WTC11 (cell line): ENCODE data around the gene PUS1. TPM values are rescaled to one million over a fixed set of nuclear protein-coding genes. Genes with fewer than 3 reads are reported as not detected.

ENCODE experiments used
- ATAC-seq: fragments of 200-7000 bp; cut with Tn5 transposase; 2 replicates; pipeline ENCODE4 v1.10.0; 2021; ENCODE audit warnings: mild to moderate bottlenecking, moderate library complexity
- CTCF ChIA-PET: fragments of 300-600 bp; sonication (Branson Sonifier 250); formaldehyde crosslinking; loops from one replicate; lab custom pipeline; 2021; ENCODE audit warnings: antibody characterized with exemption; lab: Charles Lee
- POLR2A ChIA-PET: fragments of 350-600 bp; sonication (Branson Sonifier 250); formaldehyde crosslinking; loops from one replicate; lab custom pipeline; 2021; ENCODE audit warnings: antibody characterized with exemption; lab: Charles Lee
- DNase-seq: peaks from one replicate; pipeline ENCODE4 v3.0.0; 2021; ENCODE audit warnings: low spot score
- H3K27ac Mint-ChIP-seq: 2 replicates; pipeline ENCODE4 v1.8.0; 2021; ENCODE audit warnings: mixed read lengths
- H3K27me3 Mint-ChIP-seq: 2 replicates; pipeline ENCODE4 v1.8.0; 2021; ENCODE audit warnings: low read depth, mild to moderate bottlenecking, moderate library complexity, mixed read lengths
- H3K36me3 Mint-ChIP-seq: 2 replicates; pipeline ENCODE4 v1.8.0; 2021; ENCODE audit warnings: mixed read lengths
- H3K4me1 Mint-ChIP-seq: 2 replicates; pipeline ENCODE4 v1.8.0; 2022; ENCODE audit warnings: mixed read lengths
- H3K4me3 Mint-ChIP-seq: 2 replicates; pipeline ENCODE4 v1.8.0; 2021; ENCODE audit warnings: mild to moderate bottlenecking, moderate library complexity, mixed read lengths
- H3K9me3 Mint-ChIP-seq: 2 replicates; pipeline ENCODE4 v1.8.0; 2021; ENCODE audit warnings: mixed read lengths
- CBFB ChIP-seq: sonication (generic); formaldehyde crosslinking; IDR thresholded peaks from 2 replicates; pipeline ENCODE4 v1.8.1; 2022; ENCODE audit warnings: mild to moderate bottlenecking, low read depth, missing genetic modification reagents
- CDX4 ChIP-seq: fragments of 250-450 bp; sonication (Bioruptor Pico); IDR thresholded peaks from 2 replicates; pipeline ENCODE4 v1.9.0; 2021; ENCODE audit warnings: moderate library complexity, mild to moderate bottlenecking, inconsistent platforms, borderline replicate concordance
- E2F4 ChIP-seq: sonication (generic); formaldehyde crosslinking; IDR thresholded peaks from 2 replicates; pipeline ENCODE4 v1.8.1; 2022; ENCODE audit warnings: low read depth, mild to moderate bottlenecking, moderate library complexity, missing genetic modification reagents, borderline replicate concordance
- FOXK1 ChIP-seq: sonication (generic); formaldehyde crosslinking; IDR thresholded peaks from 2 replicates; pipeline ENCODE4 v1.8.0; 2022; ENCODE audit warnings: mild to moderate bottlenecking, moderate library complexity, missing genetic modification reagents
- FOXP1 ChIP-seq: sonication (generic); formaldehyde crosslinking; IDR thresholded peaks from 2 replicates; pipeline ENCODE4 v1.8.0; 2022; ENCODE audit warnings: missing genetic modification reagents, mild to moderate bottlenecking, moderate library complexity, borderline replicate concordance
- GABPB1 ChIP-seq: sonication (generic); formaldehyde crosslinking; IDR thresholded peaks from 2 replicates; pipeline ENCODE4 v1.8.1; 2023; ENCODE audit warnings: mild to moderate bottlenecking, missing genetic modification reagents
- GTF2I ChIP-seq: fragments of 250-450 bp; sonication (Bioruptor Pico); conservative IDR thresholded peaks from 2 replicates; pipeline ENCODE4 v1.4.0; 2021; ENCODE audit warnings: mild to moderate bottlenecking
- IRF1 ChIP-seq: sonication (generic); formaldehyde crosslinking; IDR thresholded peaks from 2 replicates; pipeline ENCODE4 v1.8.0; 2023; ENCODE audit warnings: missing genetic modification reagents
- JUN ChIP-seq: sonication (generic); formaldehyde crosslinking; IDR thresholded peaks from 2 replicates; pipeline ENCODE4 v1.8.0; 2023; ENCODE audit warnings: mild to moderate bottlenecking, missing genetic modification reagents
- MXD4 ChIP-seq: fragments of 250-450 bp; sonication (Bioruptor Pico); IDR thresholded peaks from 2 replicates; pipeline ENCODE4 v1.8.0; 2021; ENCODE audit warnings: mild to moderate bottlenecking, moderate library complexity, borderline replicate concordance
- MYBL2 ChIP-seq: sonication (generic); formaldehyde crosslinking; IDR thresholded peaks from 2 replicates; pipeline ENCODE4 v1.8.1; 2023; ENCODE audit warnings: mild to moderate bottlenecking, moderate library complexity, missing genetic modification reagents
- NFATC4 ChIP-seq: fragments of 250-450 bp; sonication (Bioruptor Pico); IDR thresholded peaks from 2 replicates; pipeline ENCODE4 v1.9.0; 2021; ENCODE audit warnings: mild to moderate bottlenecking
- NR3C1 ChIP-seq: sonication (generic); formaldehyde crosslinking; conservative IDR thresholded peaks from 2 replicates; pipeline ENCODE4 v1.8.1; 2023; ENCODE audit warnings: low read depth, mild to moderate bottlenecking, missing genetic modification reagents
- OVOL2 ChIP-seq: fragments of 250-450 bp; sonication (Bioruptor Pico); IDR thresholded peaks from 2 replicates; pipeline ENCODE4 v1.9.0; 2021; ENCODE audit warnings: mild to moderate bottlenecking, borderline replicate concordance
- PREB ChIP-seq: sonication (generic); formaldehyde crosslinking; IDR thresholded peaks from 2 replicates; pipeline ENCODE4 v1.8.1; 2022; ENCODE audit warnings: mild to moderate bottlenecking, missing genetic modification reagents, moderate library complexity, borderline replicate concordance
- RELA ChIP-seq: sonication (generic); formaldehyde crosslinking; IDR thresholded peaks from 2 replicates; pipeline ENCODE4 v1.8.1; 2022; ENCODE audit warnings: missing genetic modification reagents, mild to moderate bottlenecking, borderline replicate concordance
- SOX15 ChIP-seq: fragments of 250-450 bp; sonication (Bioruptor Pico); IDR thresholded peaks from 2 replicates; pipeline ENCODE4 v1.9.0; 2021; ENCODE audit warnings: mild to moderate bottlenecking
- total RNA-seq: library from RNA; stranded (reverse); gene quantifications from 3 replicates; pipeline ENCODE4 v1.2.3, GENCODE V29; 2021
- TF ChIP-seq, protein P1 (sequence below): fragments of 250-450 bp; sonication (Bioruptor Pico); conservative IDR thresholded peaks from 2 replicates; pipeline ENCODE4 v1.9.0; 2021; ENCODE audit warnings: mild to moderate bottlenecking
- TF ChIP-seq, protein P2 (sequence below): sonication (generic); formaldehyde crosslinking; IDR thresholded peaks from 2 replicates; pipeline ENCODE4 v1.8.1; 2022; ENCODE audit warnings: mild to moderate bottlenecking, moderate library complexity, missing genetic modification reagents
- TF ChIP-seq, protein P3 (sequence below): sonication (generic); formaldehyde crosslinking; IDR thresholded peaks from 2 replicates; pipeline ENCODE4 v1.8.0; 2022; ENCODE audit warnings: mild to moderate bottlenecking, missing genetic modification reagents
- TF ChIP-seq, protein P4 (sequence below): fragments of 250-450 bp; sonication (Bioruptor Pico); IDR thresholded peaks from 2 replicates; pipeline ENCODE4 v1.9.0; 2021; ENCODE audit warnings: mild to moderate bottlenecking
- TF ChIP-seq, protein P5 (sequence below): sonication (generic); formaldehyde crosslinking; conservative IDR thresholded peaks from 2 replicates; pipeline ENCODE4 v1.8.1; 2022; ENCODE audit warnings: mild to moderate bottlenecking, missing genetic modification reagents
- TF ChIP-seq, protein P6 (sequence below): sonication (generic); formaldehyde crosslinking; IDR thresholded peaks from 2 replicates; pipeline ENCODE4 v1.8.1; 2023; ENCODE audit warnings: mild to moderate bottlenecking, moderate library complexity, missing genetic modification reagents

The PUS1 gene
- total RNA-seq, 1 experiment from 2014 or later: 97.4 TPM

DNA sequence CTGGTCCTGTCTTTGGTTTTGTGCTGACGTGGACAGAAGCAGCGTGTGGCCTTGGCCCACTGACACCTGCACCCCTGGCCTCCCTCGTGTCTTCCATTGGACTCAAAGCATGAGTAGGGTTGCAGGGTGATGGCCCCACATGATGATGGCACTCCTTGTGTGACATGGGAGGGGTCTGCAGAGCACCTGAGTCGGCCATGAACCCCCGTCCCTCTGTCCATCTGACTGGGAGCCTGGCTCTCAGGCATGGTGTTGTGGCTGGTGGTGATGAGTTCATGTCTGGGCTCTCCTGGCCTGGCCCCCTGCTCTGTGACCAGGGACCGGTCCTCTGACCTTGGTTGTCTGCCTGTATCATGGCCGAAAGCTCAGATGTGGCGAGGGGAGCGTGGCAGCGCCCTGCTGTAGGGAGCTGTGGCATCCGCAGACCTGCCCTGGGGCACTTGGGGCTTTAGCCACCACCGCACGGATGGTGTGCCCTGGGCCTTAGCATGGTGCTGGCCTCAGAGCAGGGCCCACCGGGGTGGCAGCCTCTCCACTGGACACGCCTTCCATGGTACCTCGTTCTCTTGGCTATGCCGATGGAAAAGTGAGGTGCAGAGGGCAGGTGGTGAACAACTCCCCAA, 17.9 kb upstream of the PUS1 start:
- Mint-ChIP-seq H3K9me3 (no peaks in the 10 kb centered on the region), H3K4me3 (no peak overlapping the region), H3K27me3 (no peaks in the 10 kb centered on the region), H3K36me3 (peaks cover 14% of the 10 kb centered on the region), H3K27ac (no peak overlapping the region), H3K4me1 (no peaks in the 10 kb centered on the region)
- DNase-seq (no peak), ATAC-seq (no peak)
- ChIA-PET POLR2A (no interaction called here), CTCF (interaction anchor here (0.7 kb wide), 1 partner anchor 778 kb away, joined by 3 read pairs; no protein-coding TSS in a partner anchor)
- TF ChIP-seq MYBL2 (CRISPR knock-in tag) (no peak), GABPB1 (CRISPR knock-in tag) (no peak), SOX15 (CRISPR knock-in tag) (no peak), PREB (CRISPR knock-in tag) (no peak), NFATC4 (CRISPR knock-in tag) (no peak), FOXK1 (CRISPR knock-in tag) (no peak), RELA (no peak), GTF2I (CRISPR knock-in tag) (no peak)
- TF ChIP-seq, protein P1, sequence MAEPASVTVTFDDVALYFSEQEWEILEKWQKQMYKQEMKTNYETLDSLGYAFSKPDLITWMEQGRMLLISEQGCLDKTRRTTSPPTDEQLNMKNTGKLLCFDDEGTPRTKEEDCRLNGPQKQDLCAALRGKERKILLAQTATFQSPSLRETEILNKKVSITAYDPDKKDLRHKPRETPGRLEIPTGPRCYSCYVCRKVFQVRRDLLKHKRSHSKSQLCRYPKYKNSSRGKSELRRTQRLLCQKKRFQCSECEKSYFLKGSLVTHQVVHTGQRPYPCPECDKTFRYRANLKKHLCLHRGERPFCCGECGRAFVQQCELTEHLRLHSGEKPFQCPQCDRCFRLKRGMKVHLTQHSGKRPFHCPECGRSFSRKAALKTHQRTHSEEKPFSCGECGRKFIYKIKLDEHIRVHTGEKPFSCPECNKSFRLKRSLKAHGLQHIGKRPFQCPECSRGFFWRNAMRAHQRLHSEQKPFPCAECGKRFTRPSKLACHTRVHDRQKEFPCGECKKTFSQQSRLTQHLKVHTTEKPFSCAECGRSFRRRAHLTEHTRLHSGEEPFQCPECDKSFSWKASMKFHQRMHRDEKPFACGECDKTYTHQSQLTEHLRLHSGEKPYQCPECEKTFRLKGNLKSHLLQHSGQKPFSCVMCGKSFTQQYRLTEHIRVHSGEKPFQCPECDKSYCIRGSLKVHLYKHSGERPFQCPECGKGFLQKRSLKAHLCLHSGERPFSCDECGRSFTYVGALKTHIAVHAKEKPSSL (CRISPR knock-in tag): no peak

DNA sequence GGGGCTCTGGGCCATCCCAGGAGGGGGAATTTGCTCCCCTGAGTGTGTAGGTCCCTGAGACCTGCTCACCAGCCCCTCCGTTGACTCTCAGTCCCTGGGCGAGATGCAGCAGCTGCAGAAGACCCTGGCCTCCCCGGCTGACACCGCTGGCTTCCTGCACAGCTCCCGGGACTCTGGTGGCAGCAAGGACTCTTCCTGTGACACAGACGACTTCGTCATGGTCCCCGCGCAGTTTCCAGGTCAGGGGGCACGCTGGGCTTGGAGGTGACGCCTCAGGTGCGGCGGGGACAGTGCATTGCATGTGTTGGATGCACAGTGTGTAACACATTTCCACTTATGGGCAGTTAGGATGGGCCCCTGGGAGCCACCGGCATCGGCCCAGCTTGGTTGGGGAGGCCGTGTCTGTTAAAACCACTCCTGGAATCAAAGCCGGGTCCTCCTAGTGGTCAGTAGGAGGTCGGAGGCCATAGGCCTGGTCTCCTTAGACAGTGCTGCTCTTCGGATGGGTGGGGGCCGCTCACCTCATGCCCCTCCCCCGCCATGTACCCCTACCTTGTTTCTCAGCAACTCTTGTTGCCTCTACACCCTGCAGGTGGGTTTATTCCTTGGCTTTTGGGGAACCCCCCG, 17.1 kb upstream of the PUS1 start:
- H3K36me3 Mint-ChIP-seq: peaks cover 14% of the 10 kb centered on the region
- CTCF ChIA-PET: interaction anchor here (0.7 kb wide), 1 partner anchor 779 kb away, joined by 3 read pairs; no protein-coding TSS in a partner anchor
- no peaks in the 10 kb centered on the region for H3K9me3 Mint-ChIP-seq
- POLR2A ChIA-PET: no interaction called here
- no peak for DNase-seq
- no peaks in the 10 kb centered on the region for H3K4me1 Mint-ChIP-seq
- H3K27me3 Mint-ChIP-seq: no peaks in the 10 kb centered on the region
- ATAC-seq: no peak
- H3K4me3 Mint-ChIP-seq: no peak overlapping the region
- peak overlapping the region; percentile 23; the same call in 1 of the 2 replicates for H3K27ac Mint-ChIP-seq
- TF ChIP-seq NFATC4 (CRISPR knock-in tag): no peak
- TF ChIP-seq IRF1 (CRISPR knock-in tag): no peak
- no peak for TF ChIP-seq CBFB (CRISPR knock-in tag)
- TF ChIP-seq, protein P2, sequence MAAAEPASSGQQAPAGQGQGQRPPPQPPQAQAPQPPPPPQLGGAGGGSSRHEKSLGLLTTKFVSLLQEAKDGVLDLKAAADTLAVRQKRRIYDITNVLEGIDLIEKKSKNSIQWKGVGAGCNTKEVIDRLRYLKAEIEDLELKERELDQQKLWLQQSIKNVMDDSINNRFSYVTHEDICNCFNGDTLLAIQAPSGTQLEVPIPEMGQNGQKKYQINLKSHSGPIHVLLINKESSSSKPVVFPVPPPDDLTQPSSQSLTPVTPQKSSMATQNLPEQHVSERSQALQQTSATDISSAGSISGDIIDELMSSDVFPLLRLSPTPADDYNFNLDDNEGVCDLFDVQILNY (CRISPR knock-in tag): no peak
- TF ChIP-seq, protein P3, sequence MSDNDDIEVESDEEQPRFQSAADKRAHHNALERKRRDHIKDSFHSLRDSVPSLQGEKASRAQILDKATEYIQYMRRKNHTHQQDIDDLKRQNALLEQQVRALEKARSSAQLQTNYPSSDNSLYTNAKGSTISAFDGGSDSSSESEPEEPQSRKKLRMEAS: no peak
- no peak for TF ChIP-seq E2F4 (CRISPR knock-in tag)
- TF ChIP-seq FOXP1 (CRISPR knock-in tag): no peak
- no peak for TF ChIP-seq JUN (CRISPR knock-in tag)
- TF ChIP-seq CDX4 (CRISPR knock-in tag): no peak
- TF ChIP-seq, protein P4, sequence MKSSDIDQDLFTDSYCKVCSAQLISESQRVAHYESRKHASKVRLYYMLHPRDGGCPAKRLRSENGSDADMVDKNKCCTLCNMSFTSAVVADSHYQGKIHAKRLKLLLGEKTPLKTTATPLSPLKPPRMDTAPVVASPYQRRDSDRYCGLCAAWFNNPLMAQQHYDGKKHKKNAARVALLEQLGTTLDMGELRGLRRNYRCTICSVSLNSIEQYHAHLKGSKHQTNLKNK (CRISPR knock-in tag): no peak
- TF ChIP-seq MXD4 (CRISPR knock-in tag): no peak
- TF ChIP-seq NR3C1 (CRISPR knock-in tag): no peak
- TF ChIP-seq, protein P5, sequence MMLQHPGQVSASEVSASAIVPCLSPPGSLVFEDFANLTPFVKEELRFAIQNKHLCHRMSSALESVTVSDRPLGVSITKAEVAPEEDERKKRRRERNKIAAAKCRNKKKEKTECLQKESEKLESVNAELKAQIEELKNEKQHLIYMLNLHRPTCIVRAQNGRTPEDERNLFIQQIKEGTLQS (CRISPR knock-in tag): no peak
- TF ChIP-seq, protein P6, sequence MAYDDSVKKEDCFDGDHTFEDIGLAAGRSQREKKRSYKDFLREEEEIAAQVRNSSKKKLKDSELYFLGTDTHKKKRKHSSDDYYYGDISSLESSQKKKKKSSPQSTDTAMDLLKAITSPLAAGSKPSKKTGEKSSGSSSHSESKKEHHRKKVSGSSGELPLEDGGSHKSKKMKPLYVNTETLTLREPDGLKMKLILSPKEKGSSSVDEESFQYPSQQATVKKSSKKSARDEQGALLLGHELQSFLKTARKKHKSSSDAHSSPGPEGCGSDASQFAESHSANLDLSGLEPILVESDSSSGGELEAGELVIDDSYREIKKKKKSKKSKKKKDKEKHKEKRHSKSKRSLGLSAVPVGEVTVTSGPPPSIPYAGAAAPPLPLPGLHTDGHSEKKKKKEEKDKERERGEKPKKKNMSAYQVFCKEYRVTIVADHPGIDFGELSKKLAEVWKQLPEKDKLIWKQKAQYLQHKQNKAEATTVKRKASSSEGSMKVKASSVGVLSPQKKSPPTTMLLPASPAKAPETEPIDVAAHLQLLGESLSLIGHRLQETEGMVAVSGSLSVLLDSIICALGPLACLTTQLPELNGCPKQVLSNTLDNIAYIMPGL (CRISPR knock-in tag): no peak
- TF ChIP-seq OVOL2 (CRISPR knock-in tag): no peak
